Omental fat pad (tissue), 4 donors: ENCODE results near the gene RTN4RL1. TPM values are rescaled to one million over a fixed set of nuclear protein-coding genes. Genes with fewer than 3 reads are reported as not detected.

Source experiments
- ATAC-seq: fragments of 150-250 bp; one replicate; pipeline ENCODE4 v1.9.1; 2016; ENCODE audit warnings: mild to moderate bottlenecking, moderate library complexity; ENCODE audit not compliant: low FRiP score
- DNase-seq: peaks from one replicate; pipeline ENCODE4 v3.0.0-alpha.2; 2019; ENCODE audit warnings: low spot score
- total RNA-seq, 4 donors: library from RNA; depleted of rRNA; stranded (reverse); fragments of >200 nt; gene quantifications; one replicate each; pipeline ENCODE4 v1.1.0, GENCODE V29; 2016
- TF ChIP-seq, protein P1 (sequence below), 3 donors: fragments of 450-650 bp; IDR thresholded peaks; one replicate each; pipeline ENCODE4 v1.5.1; 2016 to 2017; ENCODE audit warnings: antibody characterized with exemption in 3 of 3, mild to moderate bottlenecking in 3 of 3, moderate library complexity in 2 of 3

Gene RTN4RL1
- total RNA-seq, 4 donors from 2014 or later: 4.5 to 5.2 (median 4.6) TPM

DNA sequence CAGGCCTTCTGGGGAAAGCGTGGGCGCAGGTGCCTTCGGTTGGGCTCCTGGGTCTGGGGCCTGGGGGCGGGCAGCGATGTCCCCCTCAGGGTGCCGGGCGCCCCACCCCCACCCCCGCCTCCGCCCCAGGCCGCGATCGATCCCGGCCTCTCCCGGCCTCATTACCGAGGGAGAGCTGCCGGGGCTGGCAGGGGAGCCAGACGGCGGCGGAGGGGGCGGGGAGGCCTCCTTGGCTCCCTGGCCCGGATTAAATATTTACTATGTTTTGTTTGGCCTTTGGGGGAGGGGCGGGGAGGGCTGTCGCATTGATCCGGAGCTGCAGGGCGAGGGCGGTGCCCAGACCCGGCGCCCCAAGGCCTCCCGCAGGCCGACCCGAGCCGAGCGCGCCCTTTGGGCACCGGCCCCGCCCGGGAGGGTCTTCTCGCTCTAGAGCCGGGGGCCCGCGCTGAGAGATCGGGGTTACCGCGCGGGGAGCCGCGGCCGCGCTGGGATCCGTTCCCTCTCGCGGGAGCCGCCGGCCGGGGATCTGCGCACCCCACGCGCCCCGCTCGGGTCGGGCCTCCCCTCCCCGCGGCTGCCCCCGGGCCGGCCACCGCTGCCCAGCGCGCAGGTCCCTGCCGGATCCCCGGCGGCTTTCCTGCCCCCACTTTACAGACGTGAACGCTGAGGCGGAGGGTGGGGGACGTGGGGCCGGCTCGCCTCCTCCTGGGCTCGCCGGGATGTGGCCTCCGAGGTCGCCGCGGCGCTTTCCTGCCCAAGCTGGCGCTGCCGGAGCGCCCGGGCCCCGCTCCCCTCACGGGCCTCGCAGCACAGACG, 27.0 kb downstream of the RTN4RL1 start:
- no peak for ATAC-seq
- no peak for DNase-seq
- TF ChIP-seq, protein P1, sequence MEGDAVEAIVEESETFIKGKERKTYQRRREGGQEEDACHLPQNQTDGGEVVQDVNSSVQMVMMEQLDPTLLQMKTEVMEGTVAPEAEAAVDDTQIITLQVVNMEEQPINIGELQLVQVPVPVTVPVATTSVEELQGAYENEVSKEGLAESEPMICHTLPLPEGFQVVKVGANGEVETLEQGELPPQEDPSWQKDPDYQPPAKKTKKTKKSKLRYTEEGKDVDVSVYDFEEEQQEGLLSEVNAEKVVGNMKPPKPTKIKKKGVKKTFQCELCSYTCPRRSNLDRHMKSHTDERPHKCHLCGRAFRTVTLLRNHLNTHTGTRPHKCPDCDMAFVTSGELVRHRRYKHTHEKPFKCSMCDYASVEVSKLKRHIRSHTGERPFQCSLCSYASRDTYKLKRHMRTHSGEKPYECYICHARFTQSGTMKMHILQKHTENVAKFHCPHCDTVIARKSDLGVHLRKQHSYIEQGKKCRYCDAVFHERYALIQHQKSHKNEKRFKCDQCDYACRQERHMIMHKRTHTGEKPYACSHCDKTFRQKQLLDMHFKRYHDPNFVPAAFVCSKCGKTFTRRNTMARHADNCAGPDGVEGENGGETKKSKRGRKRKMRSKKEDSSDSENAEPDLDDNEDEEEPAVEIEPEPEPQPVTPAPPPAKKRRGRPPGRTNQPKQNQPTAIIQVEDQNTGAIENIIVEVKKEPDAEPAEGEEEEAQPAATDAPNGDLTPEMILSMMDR (IDR thresholded peaks at IDR 0.05): no peak

DNA sequence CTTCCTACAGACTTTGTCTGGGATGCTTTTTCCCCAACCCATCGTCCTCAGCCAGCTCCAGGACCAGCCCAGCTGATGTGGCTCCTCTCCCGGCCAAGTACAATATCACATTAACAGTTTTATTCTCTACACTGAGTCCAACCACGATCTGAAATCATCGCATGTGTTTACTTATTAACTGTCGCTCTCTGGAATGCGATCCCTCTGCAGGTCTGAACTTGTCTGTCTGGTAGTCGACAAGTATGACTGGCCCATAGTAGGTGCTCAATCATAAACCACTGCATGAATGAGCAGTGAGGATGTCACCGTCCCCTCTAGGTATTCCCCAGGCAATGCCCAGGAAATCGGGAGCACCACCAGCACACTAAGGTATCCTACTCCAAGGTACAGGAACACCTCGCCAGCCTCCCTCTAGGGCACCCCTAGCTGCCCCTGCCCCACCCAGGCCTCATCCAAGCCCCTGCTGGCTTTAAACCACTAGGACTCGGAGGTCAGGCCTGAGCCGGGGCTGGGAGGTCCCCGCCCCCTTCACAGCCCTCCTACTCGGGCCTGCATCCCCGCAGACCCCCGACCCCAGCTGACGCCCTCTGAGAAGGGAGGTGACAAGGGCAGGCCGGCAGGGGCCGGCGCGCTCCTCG, 27.7 kb downstream of the RTN4RL1 start:
- DNase-seq: no peak
- ATAC-seq: no peak
- TF ChIP-seq, protein P1 (IDR thresholded peaks at IDR 0.05): no peak

DNA sequence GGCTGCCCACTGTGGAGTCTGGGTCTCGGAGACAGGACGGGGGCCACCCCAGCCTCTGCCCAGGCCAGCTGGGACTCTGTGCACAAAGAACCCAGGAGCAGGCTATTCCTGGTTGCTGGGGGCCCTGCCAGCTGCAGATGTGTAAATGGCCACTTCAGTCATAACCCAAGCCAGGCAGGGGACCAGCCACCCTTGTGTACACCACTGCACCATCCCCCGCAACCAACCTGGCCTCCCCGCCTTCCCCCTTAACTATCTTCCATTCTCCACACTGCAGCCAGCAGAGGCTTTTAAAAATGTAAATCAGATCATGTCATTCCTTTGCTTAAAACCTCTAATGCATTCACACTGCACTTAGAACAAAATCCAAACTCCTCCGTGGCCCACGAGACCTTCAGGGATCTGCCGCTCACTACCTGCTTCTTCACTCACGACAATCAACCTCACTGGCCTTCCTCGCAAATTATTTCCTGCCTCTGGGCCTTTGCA, 28.3 kb downstream of the RTN4RL1 start:
- ATAC-seq (no peak), DNase-seq (no peak)
- TF ChIP-seq, protein P1 (IDR thresholded peaks at IDR 0.05): no peak

DNA sequence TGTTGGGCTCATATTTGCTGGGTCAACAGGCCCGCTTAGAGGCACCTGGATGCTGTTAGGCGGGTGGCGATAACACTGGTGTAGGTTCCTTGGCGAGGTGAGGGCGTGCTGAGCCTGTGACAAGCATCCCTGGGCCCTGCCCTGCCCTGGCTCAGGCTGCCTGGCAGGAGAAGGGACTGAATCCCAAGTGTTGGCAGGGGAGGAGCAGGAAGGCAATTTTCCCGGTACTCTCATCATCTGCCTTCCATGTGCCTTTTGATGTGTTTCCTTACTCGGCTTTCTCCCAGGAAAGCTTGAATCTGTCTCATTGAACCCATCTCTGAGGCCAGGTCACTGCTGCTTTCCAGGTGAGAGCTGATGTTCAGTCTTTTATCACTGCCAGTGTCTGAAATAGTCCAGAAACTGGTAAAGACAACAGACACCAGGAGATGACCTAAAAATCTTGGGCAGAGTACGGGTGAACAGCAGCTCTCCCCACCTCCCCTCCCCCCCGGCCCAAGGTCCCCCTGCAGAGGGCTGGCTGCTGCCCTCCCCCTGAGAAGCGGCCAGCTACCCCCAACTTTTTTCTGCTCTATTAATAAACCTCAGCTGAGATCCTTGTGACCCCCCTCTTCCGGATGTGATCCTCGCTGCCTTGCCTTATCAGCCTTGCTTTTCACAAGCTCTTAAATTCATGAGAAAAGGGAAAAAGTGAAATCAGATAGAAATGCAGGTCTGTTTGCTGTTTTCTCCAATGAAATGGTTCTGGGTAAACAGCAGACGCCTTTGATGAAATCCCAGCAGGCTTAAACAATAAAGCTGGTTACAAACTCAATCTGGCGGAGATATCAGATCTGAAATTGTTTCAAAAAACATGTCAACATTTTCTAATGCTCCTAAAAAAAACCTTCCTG, 29.0 kb downstream of the RTN4RL1 start:
- ATAC-seq: no peak
- DNase-seq: no peak
- TF ChIP-seq, protein P1 (IDR thresholded peaks at IDR 0.05): no peak

DNA sequence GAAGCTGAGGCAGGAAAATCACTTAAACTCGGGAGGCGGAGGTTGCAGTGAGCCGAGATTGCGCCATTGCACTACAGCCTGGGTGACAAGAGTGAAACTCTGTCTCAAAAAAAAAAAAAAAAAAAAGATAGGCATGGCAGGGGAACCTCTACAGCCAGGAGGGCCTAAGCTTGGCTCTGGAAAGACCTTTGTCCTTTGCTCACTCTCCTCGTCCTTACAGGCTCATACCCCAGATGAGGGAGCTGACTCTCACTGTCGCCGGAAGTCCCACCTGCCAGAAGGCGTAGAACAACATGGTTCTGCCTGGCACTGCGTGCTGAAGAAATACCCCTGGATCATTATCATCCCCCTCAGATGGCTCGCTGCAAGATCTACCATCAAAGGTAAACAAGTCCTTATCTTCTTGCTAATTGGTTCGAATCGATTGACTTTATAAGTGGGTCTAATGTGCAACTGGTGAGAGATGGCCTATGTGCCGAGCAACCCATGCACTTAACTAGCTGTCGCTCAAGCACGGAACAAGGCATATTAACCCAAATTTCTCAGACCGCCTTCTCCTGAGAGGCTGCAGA, 29.7 kb downstream of the RTN4RL1 start:
- TF ChIP-seq, protein P1 (IDR thresholded peaks at IDR 0.05): no peak
- ATAC-seq: no peak
- no peak for DNase-seq

DNA sequence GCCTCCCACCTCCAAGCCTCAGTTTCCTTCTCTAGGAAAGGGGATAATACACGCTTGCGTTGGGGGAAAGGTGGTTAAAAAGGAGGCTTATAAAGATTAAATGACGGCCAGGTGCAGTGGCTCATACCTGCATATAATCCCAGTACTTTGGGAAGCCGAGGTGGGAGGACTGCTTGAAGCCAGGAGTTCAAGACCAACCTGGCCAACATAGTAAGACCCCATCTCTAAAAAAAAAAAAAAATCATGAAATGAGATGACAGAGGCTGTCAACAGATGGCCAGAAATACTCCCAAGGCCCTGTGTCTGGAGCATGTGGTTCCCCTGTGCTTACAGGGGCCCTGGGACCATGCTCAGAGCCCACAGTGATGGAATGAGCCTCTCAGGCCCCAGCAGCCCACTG, 30.4 kb downstream of the RTN4RL1 start:
- ATAC-seq: no peak
- DNase-seq: no peak
- TF ChIP-seq, protein P1 (IDR thresholded peaks at IDR 0.05): no peak
